ENCODE measurements around the gene COL16A1. TPM values are rescaled to one million over a fixed set of nuclear protein-coding genes. Genes with fewer than 3 reads are reported as not detected.

Gene COL16A1
- total RNA-seq, 1 experiment from 2014 or later: 6.2 TPM

DNA sequence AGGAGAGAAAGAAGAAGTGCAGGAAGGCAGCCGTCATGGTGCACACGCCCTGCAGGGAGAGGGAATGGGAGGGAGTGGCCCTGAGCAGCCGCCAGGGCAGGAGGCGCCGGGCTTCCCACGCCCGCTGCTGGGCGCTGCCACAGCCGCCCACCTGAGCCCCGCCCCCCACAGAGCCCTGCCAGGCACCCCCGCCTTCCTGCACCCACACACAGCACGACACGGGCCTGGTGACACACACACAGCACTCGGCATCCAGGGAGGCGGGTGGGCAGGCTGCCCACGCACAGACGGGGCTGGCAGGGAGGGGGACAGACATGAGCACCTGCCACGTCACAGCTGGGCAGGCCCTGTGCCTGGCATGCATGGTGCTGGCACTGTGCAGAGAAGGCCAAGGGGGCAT is 32.9 kb upstream of the COL16A1 start:
- Histone ChIP-seq H3K79me2 (ENCODE audit: insufficient read depth, low read length) (no peaks in the 10 kb centered on the region), H3K23me2 (ENCODE audit: insufficient read length, low read depth, low read length, poor library complexity, severe bottlenecking) (no peaks in the 10 kb centered on the region), H4K8ac (replicated peaks; ENCODE audit: insufficient read length, low read depth, low read length) (no peak overlapping the region), H4K20me1 (ENCODE audit: control insufficient read depth, insufficient read depth, insufficient read length) (no peaks in the 10 kb centered on the region), H3K4ac (ENCODE audit: low read depth, low read length) (no peak overlapping the region), H3T11ph (ENCODE audit: low read length) (no peak overlapping the region), H3K56ac (ENCODE audit: insufficient read length, low read depth, low read length) (no peak overlapping the region), H3K27me3 (ENCODE audit: insufficient read depth, low read length) (no peaks in the 10 kb centered on the region), H3K4me1 (ENCODE audit: insufficient read depth, low read length) (no peaks in the 10 kb centered on the region), H3K23ac (ENCODE audit: insufficient read length, low read depth, low read length) (no peak overlapping the region), H2BK20ac (ENCODE audit: low read depth, low read length, poor library complexity, severe bottlenecking) (no peak overlapping the region), H4K91ac (ENCODE audit: insufficient read length, low read depth, low read length) (no peak overlapping the region), H3K9ac (ENCODE audit: extremely low read depth, insufficient read length, low read length) (no peak overlapping the region), H2BK12ac (ENCODE audit: insufficient read length, low read depth, low read length) (no peak overlapping the region), H3K18ac (ENCODE audit: insufficient read length, low read depth, low read length) (no peak overlapping the region), H2BK120ac (ENCODE audit: low read depth, low read length, poor library complexity, severe bottlenecking) (no peak overlapping the region), H3K14ac (ENCODE audit: insufficient read depth, low read length) (no peak overlapping the region), H2BK5ac (ENCODE audit: insufficient read length, low read length) (no peak overlapping the region), H3K79me1 (ENCODE audit: insufficient read depth, low read depth, low read length, poor library complexity, severe bottlenecking) (no peaks in the 10 kb centered on the region), H4K5ac (ENCODE audit: insufficient read length, low read depth, low read length) (no peak overlapping the region), H2AFZ (ENCODE audit: low read length) (no peak overlapping the region), H3K4me2 (ENCODE audit: insufficient read depth, insufficient read length, low read length) (no peak overlapping the region), H2BK15ac (ENCODE audit: low read depth, low read length) (no peak overlapping the region), H3K27ac (ENCODE audit: insufficient read length, low read depth, low read length) (no peak overlapping the region), H2AK5ac (ENCODE audit: insufficient read length, low read length) (no peak overlapping the region), H3K9me3 (ENCODE audit: control insufficient read depth, low read depth, low read length) (no peaks in the 10 kb centered on the region)
- Mint-ChIP-seq H3K4me3 (no peak overlapping the region; a peak in 1 of 5 replicates), H3K4me1 (peaks cover 5 to 19% of the 10 kb centered on the region in 2 experiments), H3K36me3 (ENCODE audit: insufficient read depth in 1 of 3, low read depth in 3 of 3) (no peaks in the 10 kb centered on the region; a peak in 1 of 7 replicates), H3K27me3 (ENCODE audit: low read depth) (peaks cover 2% of the 10 kb centered on the region; the same call in 1 of the 2 replicates), H3K9me3 (no peaks in the 10 kb centered on the region), H3K27ac (no peak overlapping the region; a peak in 1 of 7 replicates)
- TF ChIP-seq, protein P1, sequence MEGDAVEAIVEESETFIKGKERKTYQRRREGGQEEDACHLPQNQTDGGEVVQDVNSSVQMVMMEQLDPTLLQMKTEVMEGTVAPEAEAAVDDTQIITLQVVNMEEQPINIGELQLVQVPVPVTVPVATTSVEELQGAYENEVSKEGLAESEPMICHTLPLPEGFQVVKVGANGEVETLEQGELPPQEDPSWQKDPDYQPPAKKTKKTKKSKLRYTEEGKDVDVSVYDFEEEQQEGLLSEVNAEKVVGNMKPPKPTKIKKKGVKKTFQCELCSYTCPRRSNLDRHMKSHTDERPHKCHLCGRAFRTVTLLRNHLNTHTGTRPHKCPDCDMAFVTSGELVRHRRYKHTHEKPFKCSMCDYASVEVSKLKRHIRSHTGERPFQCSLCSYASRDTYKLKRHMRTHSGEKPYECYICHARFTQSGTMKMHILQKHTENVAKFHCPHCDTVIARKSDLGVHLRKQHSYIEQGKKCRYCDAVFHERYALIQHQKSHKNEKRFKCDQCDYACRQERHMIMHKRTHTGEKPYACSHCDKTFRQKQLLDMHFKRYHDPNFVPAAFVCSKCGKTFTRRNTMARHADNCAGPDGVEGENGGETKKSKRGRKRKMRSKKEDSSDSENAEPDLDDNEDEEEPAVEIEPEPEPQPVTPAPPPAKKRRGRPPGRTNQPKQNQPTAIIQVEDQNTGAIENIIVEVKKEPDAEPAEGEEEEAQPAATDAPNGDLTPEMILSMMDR (conservative IDR thresholded peaks at IDR 0.05): no peak
- WGBS (ENCODE audit: extremely low coverage, insufficient read length, low lambda C conversion rate): no CpG with 5 or more reads among the region's 18 CpGs
- no peak for DNase-seq

Data from H9 (cell line).